HL-60/S4 treated with retinoic acid at 250 ng/mL for 4 days and 3 days (cell line): Measurements from ENCODE around the gene SUPT6H.

Source experiments
- in situ Hi-C: fragments of 300-500 bp; cut with MboI; formaldehyde crosslinking; loops from 2 replicates; pipeline ENCODE4 v1.7.0; 2022; ENCODE audit warnings: low sequenced_read_pairs

Gene SUPT6H

DNA sequence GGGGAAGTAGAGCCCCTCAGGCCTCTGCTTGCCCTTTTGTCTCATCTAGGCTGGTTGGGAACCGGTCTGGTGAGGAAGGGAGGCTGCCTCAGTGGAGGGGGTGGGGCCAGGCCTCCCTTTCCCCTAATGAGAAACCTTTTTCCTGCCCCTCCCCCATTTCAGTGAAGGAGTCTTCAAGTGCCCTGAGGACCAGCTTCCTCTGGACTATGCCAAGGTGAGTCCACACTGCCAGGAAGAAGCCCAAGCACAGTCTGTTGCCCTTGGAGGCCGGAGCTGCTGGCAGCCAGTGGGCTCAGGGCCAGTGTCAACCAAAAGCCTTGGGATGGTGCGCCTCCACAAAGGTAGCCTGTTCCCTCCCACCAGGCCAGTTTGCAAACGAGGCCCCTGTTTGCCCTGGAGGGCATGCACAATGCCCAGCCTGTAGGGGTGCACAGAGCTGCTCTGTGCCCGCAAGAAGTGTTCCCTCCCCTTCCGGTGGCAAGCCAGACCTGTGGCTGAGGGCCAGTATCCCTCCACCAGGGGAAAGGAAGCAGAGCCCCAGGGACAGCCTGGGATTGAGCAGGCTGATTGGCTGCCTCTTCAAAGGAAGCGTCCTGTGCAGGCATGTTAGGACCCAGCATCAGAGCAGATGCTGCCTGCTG, 85.2 kb downstream of the SUPT6H start:
- in situ Hi-C loops, result loop anchor here (25.0 kb wide), 1 partner anchor 365 kb away; no protein-coding TSS in a partner anchor

DNA sequence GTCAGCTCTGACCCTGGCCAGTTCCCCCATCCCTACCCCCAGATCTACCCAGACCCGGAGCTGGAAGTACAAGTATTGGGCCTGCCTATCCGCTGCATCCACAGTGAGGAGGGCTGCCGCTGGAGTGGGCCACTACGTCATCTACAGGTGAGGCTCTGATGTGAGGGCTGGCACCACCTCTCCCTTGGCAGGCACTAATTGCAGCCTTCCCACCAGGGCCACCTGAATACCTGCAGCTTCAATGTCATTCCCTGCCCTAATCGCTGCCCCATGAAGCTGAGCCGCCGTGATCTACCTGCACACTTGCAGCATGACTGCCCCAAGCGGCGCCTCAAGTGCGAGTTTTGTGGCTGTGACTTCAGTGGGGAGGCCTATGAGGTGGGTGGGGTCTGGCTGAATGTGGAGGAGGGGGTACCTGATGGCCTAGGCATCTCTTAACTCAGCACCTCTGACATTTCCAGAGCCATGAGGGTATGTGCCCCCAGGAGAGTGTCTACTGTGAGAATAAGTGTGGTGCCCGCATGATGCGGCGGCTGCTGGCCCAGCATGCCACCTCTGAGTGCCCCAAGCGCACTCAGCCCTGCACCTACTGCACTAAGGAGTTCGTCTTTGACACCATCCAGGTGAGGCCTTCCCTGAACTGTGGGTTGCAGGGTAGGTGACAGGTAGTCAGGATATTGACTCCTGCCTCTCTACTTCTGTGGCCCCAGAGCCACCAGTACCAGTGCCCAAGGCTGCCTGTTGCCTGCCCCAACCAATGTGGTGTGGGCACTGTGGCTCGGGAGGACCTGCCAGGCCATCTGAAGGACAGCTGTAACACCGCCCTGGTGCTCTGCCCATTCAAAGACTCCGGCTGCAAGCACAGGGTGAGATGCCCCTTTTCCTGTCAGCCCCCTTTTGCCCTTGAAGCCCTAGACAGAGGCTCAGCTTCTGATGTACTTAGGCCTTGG, 86.1 kb downstream of the SUPT6H start:
- in situ Hi-C loops, result loop anchor here (25.0 kb wide), 1 partner anchor 364 kb away; no protein-coding TSS in a partner anchor

DNA sequence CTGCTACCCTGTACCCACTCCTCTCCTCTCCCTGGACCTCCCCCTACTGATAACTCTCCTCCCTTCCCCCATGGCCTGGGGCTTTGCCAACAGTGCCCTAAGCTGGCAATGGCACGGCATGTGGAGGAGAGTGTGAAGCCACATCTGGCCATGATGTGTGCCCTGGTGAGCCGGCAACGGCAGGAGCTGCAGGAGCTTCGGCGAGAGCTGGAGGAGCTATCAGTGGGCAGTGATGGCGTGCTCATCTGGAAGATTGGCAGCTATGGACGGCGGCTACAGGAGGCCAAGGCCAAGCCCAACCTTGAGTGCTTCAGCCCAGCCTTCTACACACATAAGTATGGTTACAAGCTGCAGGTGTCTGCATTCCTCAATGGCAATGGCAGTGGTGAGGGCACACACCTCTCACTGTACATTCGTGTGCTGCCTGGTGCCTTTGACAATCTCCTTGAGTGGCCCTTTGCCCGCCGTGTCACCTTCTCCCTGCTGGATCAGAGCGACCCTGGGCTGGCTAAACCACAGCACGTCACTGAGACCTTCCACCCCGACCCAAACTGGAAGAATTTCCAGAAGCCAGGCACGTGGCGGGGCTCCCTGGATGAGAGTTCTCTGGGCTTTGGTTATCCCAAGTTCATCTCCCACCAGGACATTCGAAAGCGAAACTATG, 87.0 kb downstream of the SUPT6H start:
- in situ Hi-C loops, result loop anchor here (25.0 kb wide), 1 partner anchor 363 kb away; no protein-coding TSS in a partner anchor

DNA sequence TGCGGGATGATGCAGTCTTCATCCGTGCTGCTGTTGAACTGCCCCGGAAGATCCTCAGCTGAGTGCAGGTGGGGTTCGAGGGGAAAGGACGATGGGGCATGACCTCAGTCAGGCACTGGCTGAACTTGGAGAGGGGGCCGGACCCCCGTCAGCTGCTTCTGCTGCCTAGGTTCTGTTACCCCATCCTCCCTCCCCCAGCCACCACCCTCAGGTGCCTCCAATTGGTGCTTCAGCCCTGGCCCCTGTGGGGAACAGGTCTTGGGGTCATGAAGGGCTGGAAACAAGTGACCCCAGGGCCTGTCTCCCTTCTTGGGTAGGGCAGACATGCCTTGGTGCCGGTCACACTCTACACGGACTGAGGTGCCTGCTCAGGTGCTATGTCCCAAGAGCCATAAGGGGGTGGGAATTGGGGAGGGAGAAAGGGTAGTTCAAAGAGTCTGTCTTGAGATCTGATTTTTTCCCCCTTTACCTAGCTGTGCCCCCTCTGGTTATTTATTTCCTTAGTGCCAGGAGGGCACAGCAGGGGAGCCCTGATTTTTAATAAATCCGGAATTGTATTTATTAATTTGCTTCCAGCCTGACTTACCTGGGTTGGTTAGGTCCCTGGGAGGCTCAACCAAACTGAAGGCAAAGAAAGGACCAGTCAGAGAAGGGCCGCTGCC, 87.6 kb downstream of the SUPT6H start:
- in situ Hi-C loops, result loop anchor here (25.0 kb wide), 1 partner anchor 363 kb away; no protein-coding TSS in a partner anchor

DNA sequence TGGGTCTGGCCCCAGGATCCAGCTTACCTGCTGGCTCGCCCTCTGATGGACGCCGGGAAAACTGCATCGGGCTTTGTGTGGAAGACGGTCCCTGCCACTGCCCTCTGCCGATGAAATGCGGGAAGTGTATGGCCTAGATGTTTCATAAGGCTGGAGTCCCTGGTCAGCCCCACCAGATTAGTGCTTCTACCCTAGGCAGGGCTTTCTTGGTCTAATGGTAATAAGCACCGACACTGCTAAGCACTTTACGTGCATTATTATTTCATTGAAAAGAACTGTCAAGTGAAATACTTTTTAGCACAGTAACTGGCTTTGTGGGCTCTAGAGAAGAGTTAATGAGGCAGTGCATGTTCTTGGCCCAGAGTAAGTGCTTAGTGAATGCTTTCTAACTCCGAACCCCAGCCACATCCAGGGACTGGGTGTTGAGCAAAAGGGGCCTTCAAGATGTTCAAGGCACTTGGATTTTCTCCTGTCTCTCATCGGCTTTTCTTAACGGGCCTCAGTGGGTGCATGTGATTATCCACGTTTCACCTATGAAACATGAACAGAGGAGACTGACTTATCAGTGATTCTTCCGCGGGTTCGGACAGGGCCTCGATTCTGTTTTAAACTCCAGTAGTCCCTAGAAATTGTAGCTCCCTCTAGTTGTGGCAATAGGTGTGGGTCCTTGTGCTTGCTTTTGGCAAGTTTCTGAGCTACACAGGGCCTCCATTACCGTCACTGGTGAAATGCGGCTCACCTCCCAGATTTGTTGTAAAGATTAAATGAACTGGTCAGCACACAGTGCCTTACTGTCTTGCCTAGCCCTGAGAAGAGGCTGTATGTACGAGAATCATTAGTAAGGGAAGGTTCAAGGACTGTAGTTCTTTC, 88.4 kb downstream of the SUPT6H start:
- in situ Hi-C loops, result no loop called here

DNA sequence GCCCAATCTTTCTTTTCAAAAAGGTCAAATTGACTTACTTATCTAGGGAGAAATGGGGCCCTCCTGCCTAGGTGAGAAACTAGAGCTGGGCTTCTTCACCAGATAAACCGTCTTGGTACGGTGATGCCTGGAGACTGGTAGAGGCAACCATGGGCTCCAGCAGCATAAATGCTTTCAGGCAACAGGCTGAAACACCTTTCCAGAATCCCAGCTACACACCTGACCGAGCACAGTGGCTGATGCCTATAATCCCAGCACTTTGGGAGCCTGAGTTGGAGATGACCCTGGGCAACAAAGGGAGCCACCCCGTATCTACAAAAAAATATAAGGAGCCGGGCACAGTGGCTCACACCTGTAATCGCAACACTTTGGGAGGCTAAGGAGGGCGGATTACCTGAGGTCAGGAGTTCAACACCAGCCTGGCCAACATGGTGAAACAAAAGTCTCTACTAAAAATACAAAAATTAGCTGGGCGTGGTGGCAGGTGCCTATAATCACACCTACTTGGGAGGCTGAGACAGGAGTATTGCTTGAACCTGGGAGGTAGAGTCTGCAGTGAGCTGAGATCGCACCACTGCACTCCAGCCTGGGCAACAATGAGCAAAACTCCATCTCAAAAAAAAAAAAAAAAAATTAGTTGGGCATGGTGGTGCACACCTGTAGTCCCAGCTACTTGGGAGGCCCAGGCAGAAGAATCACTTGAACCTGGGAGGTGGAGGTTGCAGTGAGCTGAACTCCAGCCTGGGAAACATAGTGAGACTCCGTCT, 89.8 kb downstream of the SUPT6H start:
- in situ Hi-C loops, result no loop called here
